ENCODE data around the gene CNPY3.

CNPY3 gene

DNA sequence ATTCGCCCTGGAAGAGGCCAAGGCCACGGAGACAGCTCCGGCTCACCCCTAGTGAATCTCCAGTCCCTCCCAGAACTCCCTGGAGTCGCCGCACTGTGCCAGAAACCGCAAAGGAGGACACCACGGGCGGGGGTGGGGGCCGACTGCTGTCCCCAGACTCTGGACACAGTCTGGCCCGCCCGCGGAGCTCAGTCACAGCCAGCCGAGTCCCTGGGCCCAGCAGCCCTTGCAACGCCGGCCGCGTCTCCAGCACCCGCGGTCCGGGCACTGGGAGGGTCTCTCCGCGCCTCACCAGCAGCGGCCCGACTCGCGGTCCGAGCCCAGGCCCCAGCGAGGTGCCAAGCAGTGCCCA, 49.2 kb downstream of the CNPY3 start (continued):
- TF ChIP-seq, protein P1, sequence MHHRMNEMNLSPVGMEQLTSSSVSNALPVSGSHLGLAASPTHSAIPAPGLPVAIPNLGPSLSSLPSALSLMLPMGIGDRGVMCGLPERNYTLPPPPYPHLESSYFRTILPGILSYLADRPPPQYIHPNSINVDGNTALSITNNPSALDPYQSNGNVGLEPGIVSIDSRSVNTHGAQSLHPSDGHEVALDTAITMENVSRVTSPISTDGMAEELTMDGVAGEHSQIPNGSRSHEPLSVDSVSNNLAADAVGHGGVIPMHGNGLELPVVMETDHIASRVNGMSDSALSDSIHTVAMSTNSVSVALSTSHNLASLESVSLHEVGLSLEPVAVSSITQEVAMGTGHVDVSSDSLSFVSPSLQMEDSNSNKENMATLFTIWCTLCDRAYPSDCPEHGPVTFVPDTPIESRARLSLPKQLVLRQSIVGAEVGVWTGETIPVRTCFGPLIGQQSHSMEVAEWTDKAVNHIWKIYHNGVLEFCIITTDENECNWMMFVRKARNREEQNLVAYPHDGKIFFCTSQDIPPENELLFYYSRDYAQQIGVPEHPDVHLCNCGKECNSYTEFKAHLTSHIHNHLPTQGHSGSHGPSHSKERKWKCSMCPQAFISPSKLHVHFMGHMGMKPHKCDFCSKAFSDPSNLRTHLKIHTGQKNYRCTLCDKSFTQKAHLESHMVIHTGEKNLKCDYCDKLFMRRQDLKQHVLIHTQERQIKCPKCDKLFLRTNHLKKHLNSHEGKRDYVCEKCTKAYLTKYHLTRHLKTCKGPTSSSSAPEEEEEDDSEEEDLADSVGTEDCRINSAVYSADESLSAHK (tag by site-specific recombination; IDR thresholded peaks at IDR 0.05): no peak
- TF ChIP-seq ZNF596 (tag by site-specific recombination; IDR thresholded peaks at IDR 0.05) (no peak), ZNF792 (tag by site-specific recombination; IDR thresholded peaks at IDR 0.05) (no peak), ZNF677 (tag by site-specific recombination; IDR thresholded peaks at IDR 0.05) (no peak), OVOL3 (tag by site-specific recombination; IDR thresholded peaks at IDR 0.05) (no peak), ZNF311 (tag by site-specific recombination; IDR thresholded peaks at IDR 0.05; ENCODE audit: borderline replicate concordance) (no peak), ZNF747 (tag by site-specific recombination; IDR thresholded peaks at IDR 0.05) (no peak), EGR2 (tag by site-specific recombination; IDR thresholded peaks at IDR 0.05; ENCODE audit: low read depth) (peak; percentile 19; the same call in 1 of the 2 replicates), FEZF1 (tag by site-specific recombination; IDR thresholded peaks at IDR 0.05) (no peak), ZNF558 (tag by site-specific recombination; IDR thresholded peaks at IDR 0.05) (no peak), ZFP69B (tag by site-specific recombination; IDR thresholded peaks at IDR 0.05) (no peak), YY2 (tag by site-specific recombination; IDR thresholded peaks at IDR 0.05) (no peak), MYNN (tag by site-specific recombination; IDR thresholded peaks at IDR 0.05; ENCODE audit: borderline replicate concordance) (no peak), ZNF211 (tag by site-specific recombination; IDR thresholded peaks at IDR 0.05; ENCODE audit: low read depth) (no peak), ZNF76 (tag by site-specific recombination; IDR thresholded peaks at IDR 0.05; ENCODE audit: borderline replicate concordance, low read depth) (peak; percentile 75; the same call in 1 of the 2 replicates), HOXC10 (CRISPR knock-in tag; IDR thresholded peaks at IDR 0.05) (no peak), BCL11B (tag by site-specific recombination; IDR thresholded peaks at IDR 0.05; ENCODE audit: low read depth) (no peak), ZNF426 (tag by site-specific recombination; IDR thresholded peaks at IDR 0.05) (no peak), BCL11A (tag by site-specific recombination; IDR thresholded peaks at IDR 0.05; ENCODE audit: low read depth) (no peak)
- TF ChIP-seq, protein P2, sequence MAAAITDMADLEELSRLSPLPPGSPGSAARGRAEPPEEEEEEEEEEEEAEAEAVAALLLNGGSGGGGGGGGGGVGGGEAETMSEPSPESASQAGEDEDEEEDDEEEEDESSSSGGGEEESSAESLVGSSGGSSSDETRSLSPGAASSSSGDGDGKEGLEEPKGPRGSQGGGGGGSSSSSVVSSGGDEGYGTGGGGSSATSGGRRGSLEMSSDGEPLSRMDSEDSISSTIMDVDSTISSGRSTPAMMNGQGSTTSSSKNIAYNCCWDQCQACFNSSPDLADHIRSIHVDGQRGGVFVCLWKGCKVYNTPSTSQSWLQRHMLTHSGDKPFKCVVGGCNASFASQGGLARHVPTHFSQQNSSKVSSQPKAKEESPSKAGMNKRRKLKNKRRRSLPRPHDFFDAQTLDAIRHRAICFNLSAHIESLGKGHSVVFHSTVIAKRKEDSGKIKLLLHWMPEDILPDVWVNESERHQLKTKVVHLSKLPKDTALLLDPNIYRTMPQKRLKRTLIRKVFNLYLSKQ (tag by site-specific recombination; IDR thresholded peaks at IDR 0.05; ENCODE audit: borderline replicate concordance): no peak
- TF ChIP-seq, protein P3, sequence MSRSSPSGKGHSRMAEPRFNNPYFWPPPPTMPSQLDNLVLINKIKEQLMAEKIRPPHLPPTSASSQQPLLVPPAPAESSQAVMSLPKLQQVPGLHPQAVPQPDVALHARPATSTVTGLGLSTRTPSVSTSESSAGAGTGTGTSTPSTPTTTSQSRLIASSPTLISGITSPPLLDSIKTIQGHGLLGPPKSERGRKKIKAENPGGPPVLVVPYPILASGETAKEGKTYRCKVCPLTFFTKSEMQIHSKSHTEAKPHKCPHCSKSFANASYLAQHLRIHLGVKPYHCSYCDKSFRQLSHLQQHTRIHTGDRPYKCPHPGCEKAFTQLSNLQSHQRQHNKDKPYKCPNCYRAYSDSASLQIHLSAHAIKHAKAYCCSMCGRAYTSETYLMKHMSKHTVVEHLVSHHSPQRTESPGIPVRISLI (tag by site-specific recombination; IDR thresholded peaks at IDR 0.05): no peak
- TF ChIP-seq, protein P4, sequence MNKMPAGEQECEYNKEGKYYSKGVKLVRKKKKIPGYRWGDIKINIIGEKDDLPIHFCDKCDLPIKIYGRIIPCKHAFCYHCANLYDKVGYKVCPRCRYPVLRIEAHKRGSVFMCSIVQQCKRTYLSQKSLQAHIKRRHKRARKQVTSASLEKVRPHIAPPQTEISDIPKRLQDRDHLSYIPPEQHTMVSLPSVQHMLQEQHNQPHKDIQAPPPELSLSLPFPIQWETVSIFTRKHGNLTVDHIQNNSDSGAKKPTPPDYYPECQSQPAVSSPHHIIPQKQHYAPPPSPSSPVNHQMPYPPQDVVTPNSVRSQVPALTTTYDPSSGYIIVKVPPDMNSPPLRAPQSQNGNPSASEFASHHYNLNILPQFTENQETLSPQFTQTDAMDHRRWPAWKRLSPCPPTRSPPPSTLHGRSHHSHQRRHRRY (tag by site-specific recombination; IDR thresholded peaks at IDR 0.05): no peak
- TF ChIP-seq, protein P5, sequence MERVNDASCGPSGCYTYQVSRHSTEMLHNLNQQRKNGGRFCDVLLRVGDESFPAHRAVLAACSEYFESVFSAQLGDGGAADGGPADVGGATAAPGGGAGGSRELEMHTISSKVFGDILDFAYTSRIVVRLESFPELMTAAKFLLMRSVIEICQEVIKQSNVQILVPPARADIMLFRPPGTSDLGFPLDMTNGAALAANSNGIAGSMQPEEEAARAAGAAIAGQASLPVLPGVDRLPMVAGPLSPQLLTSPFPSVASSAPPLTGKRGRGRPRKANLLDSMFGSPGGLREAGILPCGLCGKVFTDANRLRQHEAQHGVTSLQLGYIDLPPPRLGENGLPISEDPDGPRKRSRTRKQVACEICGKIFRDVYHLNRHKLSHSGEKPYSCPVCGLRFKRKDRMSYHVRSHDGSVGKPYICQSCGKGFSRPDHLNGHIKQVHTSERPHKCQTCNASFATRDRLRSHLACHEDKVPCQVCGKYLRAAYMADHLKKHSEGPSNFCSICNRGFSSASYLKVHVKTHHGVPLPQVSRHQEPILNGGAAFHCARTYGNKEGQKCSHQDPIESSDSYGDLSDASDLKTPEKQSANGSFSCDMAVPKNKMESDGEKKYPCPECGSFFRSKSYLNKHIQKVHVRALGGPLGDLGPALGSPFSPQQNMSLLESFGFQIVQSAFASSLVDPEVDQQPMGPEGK (tag by site-specific recombination; IDR thresholded peaks at IDR 0.05): peak; percentile 25
- TF ChIP-seq, protein P6, sequence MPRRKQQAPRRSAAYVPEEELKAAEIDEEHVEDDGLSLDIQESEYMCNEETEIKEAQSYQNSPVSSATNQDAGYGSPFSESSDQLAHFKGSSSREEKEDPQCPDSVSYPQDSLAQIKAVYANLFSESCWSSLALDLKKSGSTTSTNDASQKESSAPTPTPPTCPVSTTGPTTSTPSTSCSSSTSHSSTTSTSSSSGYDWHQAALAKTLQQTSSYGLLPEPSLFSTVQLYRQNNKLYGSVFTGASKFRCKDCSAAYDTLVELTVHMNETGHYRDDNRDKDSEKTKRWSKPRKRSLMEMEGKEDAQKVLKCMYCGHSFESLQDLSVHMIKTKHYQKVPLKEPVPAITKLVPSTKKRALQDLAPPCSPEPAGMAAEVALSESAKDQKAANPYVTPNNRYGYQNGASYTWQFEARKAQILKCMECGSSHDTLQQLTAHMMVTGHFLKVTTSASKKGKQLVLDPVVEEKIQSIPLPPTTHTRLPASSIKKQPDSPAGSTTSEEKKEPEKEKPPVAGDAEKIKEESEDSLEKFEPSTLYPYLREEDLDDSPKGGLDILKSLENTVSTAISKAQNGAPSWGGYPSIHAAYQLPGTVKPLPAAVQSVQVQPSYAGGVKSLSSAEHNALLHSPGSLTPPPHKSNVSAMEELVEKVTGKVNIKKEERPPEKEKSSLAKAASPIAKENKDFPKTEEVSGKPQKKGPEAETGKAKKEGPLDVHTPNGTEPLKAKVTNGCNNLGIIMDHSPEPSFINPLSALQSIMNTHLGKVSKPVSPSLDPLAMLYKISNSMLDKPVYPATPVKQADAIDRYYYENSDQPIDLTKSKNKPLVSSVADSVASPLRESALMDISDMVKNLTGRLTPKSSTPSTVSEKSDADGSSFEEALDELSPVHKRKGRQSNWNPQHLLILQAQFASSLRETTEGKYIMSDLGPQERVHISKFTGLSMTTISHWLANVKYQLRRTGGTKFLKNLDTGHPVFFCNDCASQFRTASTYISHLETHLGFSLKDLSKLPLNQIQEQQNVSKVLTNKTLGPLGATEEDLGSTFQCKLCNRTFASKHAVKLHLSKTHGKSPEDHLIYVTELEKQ (tag by site-specific recombination; IDR thresholded peaks at IDR 0.05; ENCODE audit: borderline replicate concordance): no peak
- TF ChIP-seq, protein P7, sequence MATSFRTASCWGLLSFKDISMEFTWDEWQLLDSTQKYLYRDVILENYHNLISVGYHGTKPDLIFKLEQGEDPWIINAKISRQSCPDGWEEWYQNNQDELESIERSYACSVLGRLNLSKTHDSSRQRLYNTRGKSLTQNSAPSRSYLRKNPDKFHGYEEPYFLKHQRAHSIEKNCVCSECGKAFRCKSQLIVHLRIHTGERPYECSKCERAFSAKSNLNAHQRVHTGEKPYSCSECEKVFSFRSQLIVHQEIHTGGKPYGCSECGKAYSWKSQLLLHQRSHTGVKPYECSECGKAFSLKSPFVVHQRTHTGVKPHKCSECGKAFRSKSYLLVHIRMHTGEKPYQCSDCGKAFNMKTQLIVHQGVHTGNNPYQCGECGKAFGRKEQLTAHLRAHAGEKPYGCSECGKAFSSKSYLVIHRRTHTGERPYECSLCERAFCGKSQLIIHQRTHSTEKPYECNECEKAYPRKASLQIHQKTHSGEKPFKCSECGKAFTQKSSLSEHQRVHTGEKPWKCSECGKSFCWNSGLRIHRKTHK (tag by site-specific recombination; IDR thresholded peaks at IDR 0.05): no peak
- TF ChIP-seq, protein P8, sequence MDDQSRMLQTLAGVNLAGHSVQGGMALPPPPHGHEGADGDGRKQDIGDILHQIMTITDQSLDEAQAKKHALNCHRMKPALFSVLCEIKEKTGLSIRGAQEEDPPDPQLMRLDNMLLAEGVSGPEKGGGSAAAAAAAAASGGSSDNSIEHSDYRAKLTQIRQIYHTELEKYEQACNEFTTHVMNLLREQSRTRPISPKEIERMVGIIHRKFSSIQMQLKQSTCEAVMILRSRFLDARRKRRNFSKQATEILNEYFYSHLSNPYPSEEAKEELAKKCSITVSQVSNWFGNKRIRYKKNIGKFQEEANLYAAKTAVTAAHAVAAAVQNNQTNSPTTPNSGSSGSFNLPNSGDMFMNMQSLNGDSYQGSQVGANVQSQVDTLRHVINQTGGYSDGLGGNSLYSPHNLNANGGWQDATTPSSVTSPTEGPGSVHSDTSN (CRISPR knock-in tag; IDR thresholded peaks at IDR 0.05): no peak
